ENCODE results near the gene UMAD1.

DNA sequence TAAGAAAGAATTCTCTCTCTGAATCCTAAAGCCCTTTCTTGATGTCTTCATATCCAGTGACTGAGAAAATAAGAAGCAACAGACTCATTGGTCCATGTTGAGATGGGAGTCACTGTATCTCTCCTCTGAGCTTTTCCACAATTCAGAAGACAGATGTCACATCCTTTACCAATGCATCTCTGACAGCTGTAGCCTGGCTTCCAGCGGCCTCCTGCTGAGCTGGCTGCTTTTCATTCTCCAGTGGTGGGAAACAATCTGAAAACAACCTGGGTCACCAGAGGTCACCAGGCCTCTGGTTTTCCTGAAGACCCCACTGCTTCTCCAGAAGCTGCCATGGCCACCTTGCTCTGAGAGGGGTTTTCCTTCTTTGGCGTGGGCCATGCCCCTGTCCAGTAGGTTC lies 96.1 kb downstream of the UMAD1 start:
- TF ChIP-seq, protein P1, sequence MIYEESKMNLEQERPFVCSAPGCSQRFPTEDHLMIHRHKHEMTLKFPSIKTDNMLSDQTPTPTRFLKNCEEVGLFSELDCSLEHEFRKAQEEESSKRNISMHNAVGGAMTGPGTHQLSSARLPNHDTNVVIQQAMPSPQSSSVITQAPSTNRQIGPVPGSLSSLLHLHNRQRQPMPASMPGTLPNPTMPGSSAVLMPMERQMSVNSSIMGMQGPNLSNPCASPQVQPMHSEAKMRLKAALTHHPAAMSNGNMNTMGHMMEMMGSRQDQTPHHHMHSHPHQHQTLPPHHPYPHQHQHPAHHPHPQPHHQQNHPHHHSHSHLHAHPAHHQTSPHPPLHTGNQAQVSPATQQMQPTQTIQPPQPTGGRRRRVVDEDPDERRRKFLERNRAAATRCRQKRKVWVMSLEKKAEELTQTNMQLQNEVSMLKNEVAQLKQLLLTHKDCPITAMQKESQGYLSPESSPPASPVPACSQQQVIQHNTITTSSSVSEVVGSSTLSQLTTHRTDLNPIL (CRISPR knock-in tag; IDR thresholded peaks at IDR 0.05; ENCODE audit: low read depth): no peak
- TF ChIP-seq, protein P2, sequence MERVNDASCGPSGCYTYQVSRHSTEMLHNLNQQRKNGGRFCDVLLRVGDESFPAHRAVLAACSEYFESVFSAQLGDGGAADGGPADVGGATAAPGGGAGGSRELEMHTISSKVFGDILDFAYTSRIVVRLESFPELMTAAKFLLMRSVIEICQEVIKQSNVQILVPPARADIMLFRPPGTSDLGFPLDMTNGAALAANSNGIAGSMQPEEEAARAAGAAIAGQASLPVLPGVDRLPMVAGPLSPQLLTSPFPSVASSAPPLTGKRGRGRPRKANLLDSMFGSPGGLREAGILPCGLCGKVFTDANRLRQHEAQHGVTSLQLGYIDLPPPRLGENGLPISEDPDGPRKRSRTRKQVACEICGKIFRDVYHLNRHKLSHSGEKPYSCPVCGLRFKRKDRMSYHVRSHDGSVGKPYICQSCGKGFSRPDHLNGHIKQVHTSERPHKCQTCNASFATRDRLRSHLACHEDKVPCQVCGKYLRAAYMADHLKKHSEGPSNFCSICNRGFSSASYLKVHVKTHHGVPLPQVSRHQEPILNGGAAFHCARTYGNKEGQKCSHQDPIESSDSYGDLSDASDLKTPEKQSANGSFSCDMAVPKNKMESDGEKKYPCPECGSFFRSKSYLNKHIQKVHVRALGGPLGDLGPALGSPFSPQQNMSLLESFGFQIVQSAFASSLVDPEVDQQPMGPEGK (CRISPR knock-in tag; IDR thresholded peaks at IDR 0.05; ENCODE audit: borderline replicate concordance): no peak
- TF ChIP-seq PPARA (CRISPR knock-in tag; IDR thresholded peaks at IDR 0.05; ENCODE audit: borderline replicate concordance) (no peak), ZFP30 (CRISPR knock-in tag; IDR thresholded peaks at IDR 0.05) (no peak)

Data from SK-N-SH treated with all-trans-retinoic acid at 6 μM for 48 hours (cell line).